Measurements from ENCODE around the gene COPS9.

COPS9 gene

GRCh38 chr2:240169486-240170353 is 33.6 kb upstream of the COPS9 start:
- peaks cover 10% of the 10 kb centered on the region for H3K9me3 Mint-ChIP-seq

GRCh38 chr2:240168546-240169361 is 32.6 kb upstream of the COPS9 start:
- Mint-ChIP-seq H3K27ac (no peak overlapping the region), H3K9me3 (peaks cover 11% of the 10 kb centered on the region), H3K27me3 (peaks cover 42% of the 10 kb centered on the region), H3K36me3 (no peaks in the 10 kb centered on the region), H3K4me3 (no peak overlapping the region), H3K4me1 (no peaks in the 10 kb centered on the region)
- no peak for ATAC-seq

More at GRCh38 chr2:240169486-240170353, 33.6 kb upstream of the COPS9 start:
- H3K27ac Mint-ChIP-seq = no peak overlapping the region
- no peaks in the 10 kb centered on the region for H3K4me1 Mint-ChIP-seq
- no peak for ATAC-seq
- H3K36me3 Mint-ChIP-seq = no peaks in the 10 kb centered on the region
- no peak overlapping the region for H3K4me3 Mint-ChIP-seq
- peaks cover 42% of the 10 kb centered on the region for H3K27me3 Mint-ChIP-seq

- no peak overlapping the region for H3K4me3 Mint-ChIP-seq
- peaks cover 42% of the 10 kb centered on the region for H3K27me3 Mint-ChIP-seq
- peaks cover 11% of the 10 kb centered on the region for H3K9me3 Mint-ChIP-seq
- no peak for ATAC-seq
- no peaks in the 10 kb centered on the region for H3K36me3 Mint-ChIP-seq
- H3K27ac Mint-ChIP-seq = no peak overlapping the region
- H3K4me1 Mint-ChIP-seq = no peaks in the 10 kb centered on the region
Measured at GRCh38 chr2:240168041-240168440, 31.9 kb upstream of the COPS9 start.

- H3K4me3 Mint-ChIP-seq = no peak overlapping the region
Measured at GRCh38 chr2:240167588-240167880, 31.4 kb upstream of the COPS9 start.

GRCh38 chr2:240166761-240167587 is 30.9 kb upstream of the COPS9 start:
- Mint-ChIP-seq H3K27me3 (peaks cover 42% of the 10 kb centered on the region), H3K27ac (no peak overlapping the region), H3K4me3 (no peak overlapping the region), H3K36me3 (no peaks in the 10 kb centered on the region), H3K4me1 (no peaks in the 10 kb centered on the region), H3K9me3 (peaks cover 8% of the 10 kb centered on the region)
- ATAC-seq = no peak

More at GRCh38 chr2:240167588-240167880, 31.4 kb upstream of the COPS9 start:
- H3K36me3 Mint-ChIP-seq = no peaks in the 10 kb centered on the region
- ATAC-seq = no peak
- no peak overlapping the region for H3K27ac Mint-ChIP-seq
- H3K4me1 Mint-ChIP-seq = no peaks in the 10 kb centered on the region
- H3K27me3 Mint-ChIP-seq = peaks cover 42% of the 10 kb centered on the region
- peaks cover 8% of the 10 kb centered on the region for H3K9me3 Mint-ChIP-seq

- no peaks in the 10 kb centered on the region for H3K36me3 Mint-ChIP-seq
- ATAC-seq = no peak
- no peak overlapping the region for H3K4me3 Mint-ChIP-seq
- H3K27me3 Mint-ChIP-seq = peaks cover 38% of the 10 kb centered on the region
- peaks cover 8% of the 10 kb centered on the region for H3K9me3 Mint-ChIP-seq
- H3K27ac Mint-ChIP-seq = no peak overlapping the region
- no peaks in the 10 kb centered on the region for H3K4me1 Mint-ChIP-seq
Measured at GRCh38 chr2:240166191-240166590, 30.1 kb upstream of the COPS9 start.

GRCh38 chr2:240165661-240166060 is 29.6 kb upstream of the COPS9 start:
- peaks cover 8% of the 10 kb centered on the region for H3K9me3 Mint-ChIP-seq
- H3K27ac Mint-ChIP-seq = no peak overlapping the region
- H3K27me3 Mint-ChIP-seq = peaks cover 39% of the 10 kb centered on the region
- no peak for ATAC-seq
- H3K36me3 Mint-ChIP-seq = no peaks in the 10 kb centered on the region
- H3K4me1 Mint-ChIP-seq = no peaks in the 10 kb centered on the region
- H3K4me3 Mint-ChIP-seq = no peak overlapping the region

- peaks cover 44% of the 10 kb centered on the region for H3K27me3 Mint-ChIP-seq
- no peaks in the 10 kb centered on the region for H3K4me1 Mint-ChIP-seq
- H3K4me3 Mint-ChIP-seq = no peak overlapping the region
- no peaks in the 10 kb centered on the region for H3K36me3 Mint-ChIP-seq
- no peak for ATAC-seq
- no peak overlapping the region for H3K27ac Mint-ChIP-seq
- H3K9me3 Mint-ChIP-seq = peaks cover 8% of the 10 kb centered on the region
Measured at GRCh38 chr2:240165034-240165433, 28.9 kb upstream of the COPS9 start.

GRCh38 chr2:240164586-240164985 is 28.5 kb upstream of the COPS9 start:
- no peak overlapping the region for H3K27ac Mint-ChIP-seq
- no peaks in the 10 kb centered on the region for H3K36me3 Mint-ChIP-seq
- H3K9me3 Mint-ChIP-seq = peaks cover 8% of the 10 kb centered on the region

GRCh38 chr2:240163844-240164574 is 27.9 kb upstream of the COPS9 start:
- Mint-ChIP-seq H3K4me1 (no peaks in the 10 kb centered on the region), H3K27me3 (peaks cover 36% of the 10 kb centered on the region), H3K36me3 (no peaks in the 10 kb centered on the region), H3K27ac (no peak overlapping the region), H3K4me3 (no peak overlapping the region), H3K9me3 (peaks cover 9% of the 10 kb centered on the region)
- no peak for ATAC-seq

More at GRCh38 chr2:240164586-240164985, 28.5 kb upstream of the COPS9 start:
- no peak for ATAC-seq
- Mint-ChIP-seq H3K4me3 (no peak overlapping the region), H3K4me1 (no peaks in the 10 kb centered on the region), H3K27me3 (peaks cover 40% of the 10 kb centered on the region)

GRCh38 chr2:240162939-240163714 is 27.0 kb upstream of the COPS9 start:
- Mint-ChIP-seq H3K9me3 (peaks cover 10% of the 10 kb centered on the region), H3K4me3 (no peak overlapping the region), H3K4me1 (no peaks in the 10 kb centered on the region), H3K36me3 (no peaks in the 10 kb centered on the region), H3K27me3 (peaks cover 36% of the 10 kb centered on the region), H3K27ac (no peak overlapping the region)
- ATAC-seq = no peak

- H3K36me3 Mint-ChIP-seq = no peaks in the 10 kb centered on the region
- peaks cover 10% of the 10 kb centered on the region for H3K9me3 Mint-ChIP-seq
- ATAC-seq = no peak
- H3K4me3 Mint-ChIP-seq = no peak overlapping the region
- H3K27me3 Mint-ChIP-seq = peaks cover 32% of the 10 kb centered on the region
- no peak overlapping the region for H3K27ac Mint-ChIP-seq
- no peaks in the 10 kb centered on the region for H3K4me1 Mint-ChIP-seq
Measured at GRCh38 chr2:240162531-240162930, 26.4 kb upstream of the COPS9 start.

- ATAC-seq = no peak
- Mint-ChIP-seq H3K27ac (no peak overlapping the region), H3K9me3 (peaks cover 10% of the 10 kb centered on the region), H3K4me3 (no peak overlapping the region), H3K36me3 (no peaks in the 10 kb centered on the region), H3K4me1 (no peaks in the 10 kb centered on the region), H3K27me3 (peaks cover 27% of the 10 kb centered on the region)
Measured at GRCh38 chr2:240162032-240162431, 25.9 kb upstream of the COPS9 start.
